ENCODE measurements around the gene GBP7. TPM values are rescaled to one million over a fixed set of nuclear protein-coding genes. Genes with fewer than 3 reads are reported as not detected.

The GBP7 gene
- polyA plus RNA-seq, 1 donor from 2014 or later = not detected

DNA sequence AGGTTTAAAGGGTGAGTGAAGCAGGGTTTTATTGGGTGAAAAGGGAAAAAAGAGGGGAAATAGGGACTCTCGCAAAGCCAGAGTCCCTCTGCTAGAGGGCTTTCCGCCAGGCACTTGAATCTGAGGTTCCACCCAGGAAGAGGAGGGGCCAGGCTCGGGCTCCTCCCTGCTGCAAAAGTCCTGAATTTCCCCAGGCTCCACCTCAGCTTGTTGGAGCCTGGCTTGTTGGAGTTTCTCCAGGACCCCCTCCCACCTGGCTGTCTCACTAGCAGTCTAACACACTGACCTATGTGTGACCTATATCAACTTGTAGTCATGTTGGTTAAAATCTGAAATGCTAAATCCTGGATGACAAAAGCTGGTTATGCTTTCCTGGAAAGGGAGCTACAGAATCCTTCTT lies 75.4 kb downstream of the GBP7 start:
- H3K79me2 ChIP-seq (replicated peaks; ENCODE audit: insufficient read depth, low read length) = no peaks in the 10 kb centered on the region
- peaks cover 3% of the 10 kb centered on the region for H3K9me3 ChIP-seq (ENCODE audit: low read length)
- H3K9me2 ChIP-seq (ENCODE audit: insufficient read depth, low read length) = no peaks in the 10 kb centered on the region
- H3F3A ChIP-seq (ENCODE audit: insufficient read depth, low read length, poor library complexity, severe bottlenecking) = no peaks in the 10 kb centered on the region
- no peaks in the 10 kb centered on the region for H3K36me3 ChIP-seq (ENCODE audit: insufficient read depth, low read length)
- TF ChIP-seq, protein P1, sequence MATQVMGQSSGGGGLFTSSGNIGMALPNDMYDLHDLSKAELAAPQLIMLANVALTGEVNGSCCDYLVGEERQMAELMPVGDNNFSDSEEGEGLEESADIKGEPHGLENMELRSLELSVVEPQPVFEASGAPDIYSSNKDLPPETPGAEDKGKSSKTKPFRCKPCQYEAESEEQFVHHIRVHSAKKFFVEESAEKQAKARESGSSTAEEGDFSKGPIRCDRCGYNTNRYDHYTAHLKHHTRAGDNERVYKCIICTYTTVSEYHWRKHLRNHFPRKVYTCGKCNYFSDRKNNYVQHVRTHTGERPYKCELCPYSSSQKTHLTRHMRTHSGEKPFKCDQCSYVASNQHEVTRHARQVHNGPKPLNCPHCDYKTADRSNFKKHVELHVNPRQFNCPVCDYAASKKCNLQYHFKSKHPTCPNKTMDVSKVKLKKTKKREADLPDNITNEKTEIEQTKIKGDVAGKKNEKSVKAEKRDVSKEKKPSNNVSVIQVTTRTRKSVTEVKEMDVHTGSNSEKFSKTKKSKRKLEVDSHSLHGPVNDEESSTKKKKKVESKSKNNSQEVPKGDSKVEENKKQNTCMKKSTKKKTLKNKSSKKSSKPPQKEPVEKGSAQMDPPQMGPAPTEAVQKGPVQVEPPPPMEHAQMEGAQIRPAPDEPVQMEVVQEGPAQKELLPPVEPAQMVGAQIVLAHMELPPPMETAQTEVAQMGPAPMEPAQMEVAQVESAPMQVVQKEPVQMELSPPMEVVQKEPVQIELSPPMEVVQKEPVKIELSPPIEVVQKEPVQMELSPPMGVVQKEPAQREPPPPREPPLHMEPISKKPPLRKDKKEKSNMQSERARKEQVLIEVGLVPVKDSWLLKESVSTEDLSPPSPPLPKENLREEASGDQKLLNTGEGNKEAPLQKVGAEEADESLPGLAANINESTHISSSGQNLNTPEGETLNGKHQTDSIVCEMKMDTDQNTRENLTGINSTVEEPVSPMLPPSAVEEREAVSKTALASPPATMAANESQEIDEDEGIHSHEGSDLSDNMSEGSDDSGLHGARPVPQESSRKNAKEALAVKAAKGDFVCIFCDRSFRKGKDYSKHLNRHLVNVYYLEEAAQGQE (IDR thresholded peaks at IDR 0.05; ENCODE audit: borderline replicate concordance) = no peak
- TF ChIP-seq TAF1 (IDR thresholded peaks at IDR 0.05; ENCODE audit: low read depth) (no peak), POLR2AphosphoS5 (IDR thresholded peaks at IDR 0.05) (no peak), RAD21 (conservative IDR thresholded peaks at IDR 0.05) (no peak), SMC3 (conservative IDR thresholded peaks at IDR 0.05; ENCODE audit: poor library complexity) (no peak), MXI1 (conservative IDR thresholded peaks at IDR 0.05; ENCODE audit: poor library complexity, severe bottlenecking) (no peak), EZH2 (IDR thresholded peaks at IDR 0.05; ENCODE audit: borderline replicate concordance, insufficient read depth, low read length, poor library complexity, severe bottlenecking) (no peak), EP300 (conservative IDR thresholded peaks at IDR 0.05; ENCODE audit: poor library complexity, severe bottlenecking) (no peak)
- TF ChIP-seq, protein P2, sequence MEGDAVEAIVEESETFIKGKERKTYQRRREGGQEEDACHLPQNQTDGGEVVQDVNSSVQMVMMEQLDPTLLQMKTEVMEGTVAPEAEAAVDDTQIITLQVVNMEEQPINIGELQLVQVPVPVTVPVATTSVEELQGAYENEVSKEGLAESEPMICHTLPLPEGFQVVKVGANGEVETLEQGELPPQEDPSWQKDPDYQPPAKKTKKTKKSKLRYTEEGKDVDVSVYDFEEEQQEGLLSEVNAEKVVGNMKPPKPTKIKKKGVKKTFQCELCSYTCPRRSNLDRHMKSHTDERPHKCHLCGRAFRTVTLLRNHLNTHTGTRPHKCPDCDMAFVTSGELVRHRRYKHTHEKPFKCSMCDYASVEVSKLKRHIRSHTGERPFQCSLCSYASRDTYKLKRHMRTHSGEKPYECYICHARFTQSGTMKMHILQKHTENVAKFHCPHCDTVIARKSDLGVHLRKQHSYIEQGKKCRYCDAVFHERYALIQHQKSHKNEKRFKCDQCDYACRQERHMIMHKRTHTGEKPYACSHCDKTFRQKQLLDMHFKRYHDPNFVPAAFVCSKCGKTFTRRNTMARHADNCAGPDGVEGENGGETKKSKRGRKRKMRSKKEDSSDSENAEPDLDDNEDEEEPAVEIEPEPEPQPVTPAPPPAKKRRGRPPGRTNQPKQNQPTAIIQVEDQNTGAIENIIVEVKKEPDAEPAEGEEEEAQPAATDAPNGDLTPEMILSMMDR (IDR thresholded peaks at IDR 0.05; ENCODE audit: poor library complexity, severe bottlenecking) = no peak
- no peaks in the 10 kb centered on the region for H3K27me3 ChIP-seq (ENCODE audit: insufficient read depth, low read depth, low read length)
- no peak overlapping the region for H2AFZ ChIP-seq (ENCODE audit: low read depth, low read length)
- no peak overlapping the region for H3K9ac ChIP-seq (ENCODE audit: low read length)
- H4K20me1 ChIP-seq (ENCODE audit: insufficient read depth) = no peaks in the 10 kb centered on the region
- no peak overlapping the region for H3K4me2 ChIP-seq (ENCODE audit: low read length)
- H3K27ac ChIP-seq (ENCODE audit: low read length) = no peak overlapping the region
- H3K4me3 ChIP-seq (ENCODE audit: low read length) = no peak overlapping the region

DNA sequence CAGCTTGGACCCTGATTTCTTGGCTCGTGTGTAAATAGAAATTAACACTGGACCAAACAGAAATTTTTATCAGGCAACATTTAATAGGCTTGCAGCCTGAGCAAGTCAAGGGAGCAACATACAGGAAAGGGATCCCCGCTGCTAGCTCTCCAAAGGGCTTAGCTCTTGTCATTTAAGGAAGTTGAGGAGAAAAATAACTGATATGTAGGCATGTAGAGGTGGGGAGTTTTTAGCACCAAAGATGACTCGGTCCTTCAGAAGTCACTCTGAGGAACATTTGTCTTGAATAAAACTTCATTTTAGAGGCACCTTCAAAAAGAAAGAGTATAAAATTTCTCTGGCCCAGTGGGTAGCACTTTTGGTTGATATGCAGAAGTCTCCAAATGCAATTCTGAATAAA lies 76.9 kb downstream of the GBP7 start:
- peaks cover 3% of the 10 kb centered on the region for H3K9me3 ChIP-seq (ENCODE audit: low read length)
- H3K9me2 ChIP-seq (ENCODE audit: insufficient read depth, low read length) = no peaks in the 10 kb centered on the region
- H3K9ac ChIP-seq (ENCODE audit: low read length) = no peak overlapping the region
- H3K4me3 ChIP-seq (ENCODE audit: low read length) = no peak overlapping the region
- no peaks in the 10 kb centered on the region for H3K27me3 ChIP-seq (ENCODE audit: insufficient read depth, low read depth, low read length)
- H3F3A ChIP-seq (ENCODE audit: insufficient read depth, low read length, poor library complexity, severe bottlenecking) = no peaks in the 10 kb centered on the region
- H3K79me2 ChIP-seq (replicated peaks; ENCODE audit: insufficient read depth, low read length) = no peaks in the 10 kb centered on the region
- TF ChIP-seq, protein P2 (IDR thresholded peaks at IDR 0.05; ENCODE audit: poor library complexity, severe bottlenecking) = no peak
- TF ChIP-seq TAF1 (IDR thresholded peaks at IDR 0.05; ENCODE audit: low read depth) (no peak), MXI1 (conservative IDR thresholded peaks at IDR 0.05; ENCODE audit: poor library complexity, severe bottlenecking) (no peak), POLR2AphosphoS5 (IDR thresholded peaks at IDR 0.05) (no peak), RAD21 (conservative IDR thresholded peaks at IDR 0.05) (no peak), EP300 (conservative IDR thresholded peaks at IDR 0.05; ENCODE audit: poor library complexity, severe bottlenecking) (no peak), EZH2 (IDR thresholded peaks at IDR 0.05; ENCODE audit: borderline replicate concordance, insufficient read depth, low read length, poor library complexity, severe bottlenecking) (no peak), SMC3 (conservative IDR thresholded peaks at IDR 0.05; ENCODE audit: poor library complexity) (no peak)
- TF ChIP-seq, protein P1 (IDR thresholded peaks at IDR 0.05; ENCODE audit: borderline replicate concordance) = no peak
- no peak overlapping the region for H3K27ac ChIP-seq (ENCODE audit: low read length)
- no peak overlapping the region for H3K4me2 ChIP-seq (ENCODE audit: low read length)
- H2AFZ ChIP-seq (ENCODE audit: low read depth, low read length) = no peak overlapping the region
- no peaks in the 10 kb centered on the region for H3K36me3 ChIP-seq (ENCODE audit: insufficient read depth, low read length)
- no peaks in the 10 kb centered on the region for H4K20me1 ChIP-seq (ENCODE audit: insufficient read depth)

Data from neural cell (in vitro differentiated cells).